Upper lobe of left lung (tissue), 6 donors: ENCODE data around the gene NCS1. TPM values are rescaled to one million over a fixed set of nuclear protein-coding genes. Genes with fewer than 3 reads are reported as not detected.

Experiments used
- ATAC-seq, 2 donors: fragments of 200-7000 bp; cut with Tn5 transposase; one replicate each; pipeline ENCODE4 v1.9.1; 2022; ENCODE audit warnings: mild to moderate bottlenecking in 2 of 2, moderate library complexity in 2 of 2; ENCODE audit not compliant: low FRiP score in 2 of 2
- DNase-seq, 2 donors: peaks; one replicate each; pipeline ENCODE4 v3.0.0-alpha.2; 2019 to 2020
- H3K27ac ChIP-seq, 4 donors: fragments of 200-600 bp; sonication (generic); one replicate each; pipeline ENCODE4 v1.5.1; 2016 to 2019
- H3K27me3 ChIP-seq, 4 donors: fragments of 200-600 bp; sonication (generic); one replicate each; pipeline ENCODE4 v1.5.1; 2017 to 2019
- H3K36me3 ChIP-seq, 4 donors: fragments of 200-600 bp; sonication (generic); one replicate each; pipeline ENCODE4 v1.5.1; 2016 to 2019
- H3K4me1 ChIP-seq, 4 donors: fragments of 200-600 bp; sonication (generic); one replicate each; pipeline ENCODE4 v1.5.1; 2018 to 2019
- H3K4me3 ChIP-seq, 4 donors: fragments of 200-600 bp; sonication (generic); one replicate each; pipeline ENCODE4 v1.5.1; 2017 to 2019; ENCODE audit warnings: mild to moderate bottlenecking in 2 of 4, moderate library complexity in 1 of 4
- H3K9me3 ChIP-seq, 4 donors: fragments of 200-600 bp; sonication (generic); one replicate each; pipeline ENCODE4 v1.5.1; 2018 to 2019
- CTCF ChIP-seq, 6 experiments: fragments of 450-650 bp in 4 of 6; fragments of 200-600 bp in 2 of 6; sonication (generic) in 2 of 6; IDR thresholded peaks; one replicate each; pipeline ENCODE4 v1.5.1; 2016 to 2019; ENCODE audit warnings: antibody characterized with exemption in 6 of 6
- EP300 ChIP-seq, 4 donors: sonication (generic); formaldehyde crosslinking; IDR thresholded peaks; one replicate each; pipeline ENCODE4 v1.5.1; 2017; ENCODE audit warnings: antibody characterized with exemption in 4 of 4, control low read depth in 2 of 4
- POLR2A ChIP-seq, 4 donors: fragments of 450-650 bp; IDR thresholded peaks; one replicate each; pipeline ENCODE4 v1.5.1; 2016 to 2017; ENCODE audit warnings: antibody characterized with exemption in 4 of 4, mild to moderate bottlenecking in 2 of 4
- POLR2AphosphoS5 ChIP-seq, 2 donors: sonication (generic); formaldehyde crosslinking; IDR thresholded peaks; one replicate each; pipeline ENCODE4 v1.5.1; 2017; ENCODE audit warnings: antibody characterized with exemption in 2 of 2
- WGBS, 2 donors: methylation state at CpG; one replicate each; pipeline ENCODE4 v1.1.5; 2017 to 2018; 5-methylcytosine and 5-hydroxymethylcytosine counted together
- total RNA-seq, 6 donors: library from RNA; depleted of rRNA in 4 of 6; stranded (reverse); fragments of >200 nt in 4 of 6; gene quantifications; one replicate each; pipeline versions ENCODE4 v1.1.0 to v1.2.1, GENCODE V29; 2016 to 2021
- donor health status: DM: no; HTN: no; CAD: no; lungs with moderate emphysema.
- donor health status: DM: no; HTN: yes; CAD: no; lungs with severe emphysema.

Gene NCS1
- total RNA-seq, 6 donors from 2014 or later = 2.7 to 10.0 (median 3.9) TPM

DNA sequence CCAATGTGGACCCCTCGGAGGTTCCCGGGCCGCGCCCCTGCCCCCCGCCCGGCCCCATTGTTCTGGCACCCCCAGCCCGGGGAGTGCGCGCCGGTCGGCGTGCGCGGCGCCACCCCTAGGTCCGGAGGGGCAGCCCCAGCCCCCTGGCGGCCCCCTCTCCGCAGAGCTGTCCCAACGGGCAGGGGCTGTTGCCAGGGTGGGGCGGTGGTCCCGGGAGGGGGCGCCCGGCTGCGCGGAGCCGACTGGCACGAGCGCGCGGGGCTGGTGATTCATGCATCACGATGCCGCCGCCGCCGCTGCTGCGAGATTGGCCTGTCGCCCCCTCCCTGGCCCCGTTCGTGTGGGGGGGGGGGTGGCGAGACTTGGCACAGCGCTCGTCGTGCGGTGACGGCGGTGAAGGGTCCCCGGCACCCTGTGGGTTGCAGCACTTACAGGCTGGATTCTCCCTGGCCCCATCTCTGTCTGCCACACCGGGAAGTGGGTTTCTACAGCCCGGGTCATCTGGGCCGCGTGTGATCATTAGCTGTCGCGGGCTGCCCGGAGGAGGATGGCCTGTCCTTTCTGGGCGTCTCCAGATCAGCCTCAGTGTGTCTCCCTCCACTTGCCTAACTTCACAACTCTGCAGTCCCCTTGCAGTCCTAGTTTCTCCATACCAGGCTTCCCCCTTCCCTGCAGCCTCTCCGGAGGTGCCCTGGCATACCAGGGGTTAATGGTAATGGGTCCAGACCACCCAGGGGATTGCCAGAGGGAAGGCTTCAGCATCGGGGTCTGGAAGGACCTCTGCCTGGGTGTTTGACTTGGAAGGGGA, 858 bp downstream of the NCS1 start:
- peak overlapping the region; percentile 35 to 58 (median 51) for H3K4me3 ChIP-seq
- no peaks in the 10 kb centered on the region for H3K36me3 ChIP-seq
- H3K27me3 ChIP-seq = peaks cover 0 to 5% (median 4%) of the 10 kb centered on the region in 4 donors
- peaks cover 12 to 20% (median 15%) of the 10 kb centered on the region in 4 donors for H3K4me1 ChIP-seq
- no peaks in the 10 kb centered on the region for H3K9me3 ChIP-seq
- ATAC-seq (peak in 1 of 2 donors; percentile 30), DNase-seq (peak in 1 of 2 donors; percentile 87)
- peak overlapping the region in 1 of 4 donors; percentile 68 for H3K27ac ChIP-seq
- TF ChIP-seq POLR2AphosphoS5 (IDR thresholded peaks at IDR 0.05) = no peak
- no peak for TF ChIP-seq EP300 (IDR thresholded peaks at IDR 0.05)
- TF ChIP-seq CTCF (IDR thresholded peaks at IDR 0.05) = no peak
- TF ChIP-seq POLR2A (IDR thresholded peaks at IDR 0.05) = no peak
- 14 to 23% methylated on average over 7 to 11 of the region's 57 CpGs for WGBS, 2 donors

GRCh38 chr9:130173666-130173983, 1.4 kb downstream of the NCS1 start:
- Histone ChIP-seq H3K4me3 (peak overlapping the region in 2 of 4 donors; percentile 48 to 58), H3K27me3 (peaks cover 0 to 5% (median 4%) of the 10 kb centered on the region in 4 donors), H3K27ac (no peak overlapping the region), H3K9me3 (no peaks in the 10 kb centered on the region), H3K36me3 (no peaks in the 10 kb centered on the region), H3K4me1 (peaks cover 12 to 20% (median 15%) of the 10 kb centered on the region in 4 donors)
- no peak for TF ChIP-seq CTCF (IDR thresholded peaks at IDR 0.05)
- 76 to 84% methylated on average over 5 to 9 of the region's 9 CpGs for WGBS, 2 donors
- ATAC-seq = peak in 1 of 2 donors; percentile 16
- no peak for DNase-seq

GRCh38 chr9:130174025-130174424, 1.8 kb downstream of the NCS1 start:
- Histone ChIP-seq H3K36me3 (no peaks in the 10 kb centered on the region), H3K27ac (no peak overlapping the region), H3K9me3 (no peaks in the 10 kb centered on the region), H3K4me3 (no peak overlapping the region), H3K4me1 (peaks cover 12 to 20% (median 15%) of the 10 kb centered on the region in 4 donors), H3K27me3 (peaks cover 0 to 5% (median 4%) of the 10 kb centered on the region in 4 donors)
- ATAC-seq (no peak), DNase-seq (no peak)
- TF ChIP-seq POLR2AphosphoS5 (IDR thresholded peaks at IDR 0.05) (no peak), POLR2A (IDR thresholded peaks at IDR 0.05) (no peak), EP300 (IDR thresholded peaks at IDR 0.05) (no peak), CTCF (IDR thresholded peaks at IDR 0.05) (no peak)
- 96% methylated on average over 9 of the region's 9 CpGs; no CpG with 5 or more reads in 1 of the 2 donors for WGBS, 2 donors

- no peak for DNase-seq
- Histone ChIP-seq H3K4me1 (peaks cover 12 to 20% (median 15%) of the 10 kb centered on the region in 4 donors), H3K36me3 (no peaks in the 10 kb centered on the region), H3K4me3 (no peak overlapping the region), H3K27ac (no peak overlapping the region), H3K27me3 (peaks cover 0 to 5% (median 4%) of the 10 kb centered on the region in 4 donors), H3K9me3 (no peaks in the 10 kb centered on the region)
- ATAC-seq = no peak
- WGBS, 2 donors = 85 to 86% methylated on average over 8 of the region's 8 CpGs
- no peak for TF ChIP-seq EP300 (IDR thresholded peaks at IDR 0.05)
- no peak for TF ChIP-seq POLR2A (IDR thresholded peaks at IDR 0.05)
- TF ChIP-seq POLR2AphosphoS5 (IDR thresholded peaks at IDR 0.05) = no peak
- no peak for TF ChIP-seq CTCF (IDR thresholded peaks at IDR 0.05)
These were observed 2.7 kb downstream of the NCS1 start for GRCh38 chr9:130174920-130175321.

DNA sequence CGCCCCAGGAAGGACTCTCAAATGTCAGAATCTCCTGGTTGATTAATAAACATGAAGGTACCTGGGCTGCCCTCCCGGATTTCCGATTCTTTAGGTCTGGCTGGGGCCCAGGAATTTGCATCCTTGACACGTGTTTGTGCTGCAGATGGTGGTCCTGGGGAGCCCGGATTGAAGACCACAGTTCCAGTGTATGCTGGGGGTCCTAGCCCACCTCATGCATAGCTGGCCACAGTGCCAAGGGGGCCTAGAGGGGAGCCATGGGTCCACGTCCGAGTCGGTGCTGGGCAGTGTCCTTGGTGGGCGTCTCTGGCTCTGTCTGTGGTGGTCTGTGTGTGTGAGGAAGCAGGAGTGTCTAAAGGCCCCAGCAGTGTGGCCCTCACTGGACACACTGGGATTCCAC, 3.2 kb downstream of the NCS1 start:
- TF ChIP-seq POLR2AphosphoS5 (IDR thresholded peaks at IDR 0.05) = no peak
- no peak for TF ChIP-seq EP300 (IDR thresholded peaks at IDR 0.05)
- TF ChIP-seq POLR2A (IDR thresholded peaks at IDR 0.05) = no peak
- no peak for TF ChIP-seq CTCF (IDR thresholded peaks at IDR 0.05)
- Histone ChIP-seq H3K27ac (no peak overlapping the region), H3K36me3 (no peaks in the 10 kb centered on the region), H3K27me3 (peaks cover 0 to 5% (median 4%) of the 10 kb centered on the region in 4 donors), H3K9me3 (no peaks in the 10 kb centered on the region), H3K4me1 (peaks cover 12 to 20% (median 15%) of the 10 kb centered on the region in 4 donors), H3K4me3 (no peak overlapping the region)
- DNase-seq = no peak
- 92 to 95% methylated on average over 7 to 9 of the region's 9 CpGs for WGBS, 2 donors
- no peak for ATAC-seq
